ENCODE results near the gene SLC16A12.

SLC16A12 gene

GRCh38 chr10:89574368-89574767 lies 39.0 kb upstream of the SLC16A12 start:
- POLR2A ChIA-PET (ENCODE audit: low non-redundant PET), result no interaction called here
- no peak overlapping the region for H3K27ac ChIP-seq
- CTCF ChIA-PET, result interaction anchor here (0.6 to 0.8 kb wide), 3 partner anchors 9 to 426 kb away, joined by 3 to 5 read pairs (median 4); no protein-coding TSS in a partner anchor
- TF ChIP-seq CTCF (conservative IDR thresholded peaks at IDR 0.05; ENCODE audit: low read depth), result no peak
- no peak for DNase-seq (ENCODE audit: low spot score)

- ChIA-PET POLR2A (ENCODE audit: low non-redundant PET) (no interaction called here), CTCF (interaction anchor here (0.7 to 1.1 kb wide), 2 partner anchors 101 to 1246 kb away, joined by 3 to 5 read pairs; no protein-coding TSS in a partner anchor)
- H3K27ac ChIP-seq, result no peak overlapping the region
- DNase-seq (ENCODE audit: low spot score), result no peak
- TF ChIP-seq CTCF (conservative IDR thresholded peaks at IDR 0.05; ENCODE audit: low read depth), result no peak
These were observed 32.3 kb upstream of the SLC16A12 start for GRCh38 chr10:89567576-89568245.

DNA sequence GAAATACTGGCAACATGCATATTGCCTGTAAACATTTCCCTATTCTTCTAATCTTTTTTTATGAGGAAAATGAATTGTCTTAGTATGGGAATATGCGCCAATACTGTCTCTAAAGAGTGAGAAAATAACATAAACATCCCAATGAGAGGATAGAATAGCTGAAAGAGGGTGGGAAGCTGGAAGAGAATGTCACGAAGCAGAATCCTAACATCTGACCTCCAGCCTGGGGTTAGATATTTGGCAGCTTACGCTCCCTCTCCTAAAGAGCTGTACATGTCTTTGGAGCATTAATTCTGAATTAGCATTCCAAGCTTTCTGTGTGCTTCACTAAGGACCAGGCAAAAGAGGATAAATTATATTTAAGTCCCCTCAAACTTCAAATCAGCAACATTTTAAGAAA lies 31.6 kb upstream of the SLC16A12 start:
- DNase-seq (ENCODE audit: low spot score), result no peak
- POLR2A ChIA-PET (ENCODE audit: low non-redundant PET), result no interaction called here
- no peak overlapping the region for H3K27ac ChIP-seq
- no peak for TF ChIP-seq CTCF (conservative IDR thresholded peaks at IDR 0.05; ENCODE audit: low read depth)
- CTCF ChIA-PET, result interaction anchor here (0.7 to 1.1 kb wide), 3 partner anchors 101 to 1247 kb away, joined by 3 to 5 read pairs (median 3); partner anchors contain the start of gene KIF20B

DNA sequence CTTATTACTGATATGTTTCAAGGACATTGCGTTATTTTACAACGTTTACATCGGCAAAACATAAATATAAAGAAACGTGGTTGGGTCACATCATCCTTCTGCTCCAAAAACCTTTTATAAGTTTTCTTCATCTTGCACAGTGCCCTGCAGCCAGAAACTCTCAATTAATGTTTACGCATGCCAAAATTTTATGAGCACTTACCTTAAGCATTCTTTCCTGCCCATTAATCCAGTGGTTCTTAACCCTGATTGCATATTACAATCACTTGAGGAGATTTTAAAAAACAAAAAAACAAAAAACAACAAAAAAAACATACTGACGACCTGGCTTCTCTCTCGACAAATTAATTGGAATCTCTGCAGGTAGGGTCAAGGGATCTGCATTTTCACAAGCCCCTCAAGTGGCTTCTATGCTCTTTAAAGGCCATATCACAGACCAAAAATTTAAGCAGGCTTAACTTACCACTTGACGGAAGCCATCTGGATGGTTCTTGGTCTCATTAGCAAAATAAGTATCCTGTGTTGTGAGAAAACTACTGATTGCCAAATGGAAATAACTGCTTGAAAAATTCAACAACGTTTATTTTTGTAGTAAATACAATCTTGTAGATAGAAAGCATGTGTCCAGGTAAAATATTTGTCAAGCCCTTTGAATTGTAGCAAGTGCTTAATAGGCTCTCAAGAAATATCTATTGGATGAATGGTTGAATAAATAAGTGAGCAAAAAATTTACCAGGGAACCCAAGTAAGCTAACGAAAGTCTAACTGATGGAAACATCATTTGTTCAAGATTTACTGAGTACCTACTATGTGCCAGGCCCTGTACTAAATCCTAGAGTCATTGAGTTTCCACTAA lies 30.9 kb upstream of the SLC16A12 start:
- POLR2A ChIA-PET (ENCODE audit: low non-redundant PET), result no interaction called here
- TF ChIP-seq CTCF (conservative IDR thresholded peaks at IDR 0.05; ENCODE audit: low read depth), result no peak
- CTCF ChIA-PET, result interaction anchor here (0.7 kb wide), 1 partner anchor 136 kb away, joined by 3 read pairs; the partner anchor contains the start of gene KIF20B

GRCh38 chr10:89565180-89565579 lies 29.8 kb upstream of the SLC16A12 start:
- ChIA-PET POLR2A (ENCODE audit: low non-redundant PET) (no interaction called here), CTCF (interaction anchor here (0.5 to 1.0 kb wide), 6 partner anchors 97 to 351 kb away, joined by 3 to 4 read pairs (median 4); no protein-coding TSS in a partner anchor)
- TF ChIP-seq CTCF (conservative IDR thresholded peaks at IDR 0.05; ENCODE audit: low read depth), result no peak
- H3K27ac ChIP-seq, result no peak overlapping the region
- no peak for DNase-seq (ENCODE audit: low spot score)

More for the DNA sequence above, 30.9 kb upstream of the SLC16A12 start:
- H3K27ac ChIP-seq, result no peak overlapping the region
- no peak for DNase-seq (ENCODE audit: low spot score)

- ChIA-PET POLR2A (ENCODE audit: low non-redundant PET) (no interaction called here), CTCF (interaction anchor here (0.8 to 1.8 kb wide), 3 partner anchors 127 to 140 kb away, joined by 3 to 8 read pairs (median 6); no protein-coding TSS in a partner anchor)
These were observed 28.6 kb upstream of the SLC16A12 start for GRCh38 chr10:89563861-89564478.

More at GRCh38 chr10:89563861-89564478, 28.6 kb upstream of the SLC16A12 start:
- no peak overlapping the region for H3K27ac ChIP-seq
- TF ChIP-seq CTCF (conservative IDR thresholded peaks at IDR 0.05; ENCODE audit: low read depth), result peak; percentile 79
- DNase-seq (ENCODE audit: low spot score), result peak; percentile 78

Measured in RWPE1 (cell line).